AG10803 (cell line): ENCODE data around the gene UBL4A.

Experiments
- DNase-seq: peaks from one replicate; pipeline ENCODE4 v3.0.0; 2010; ENCODE audit warnings: low read depth
- H3K4me3 ChIP-seq: 2 replicates; pipeline ENCODE4 v1.5.1; 2011; ENCODE audit warnings: mild to moderate bottlenecking, low read length, control low read depth
- TF ChIP-seq, protein P1 (sequence below): conservative IDR thresholded peaks from 2 replicates; pipeline ENCODE4 v1.5.1; 2011; ENCODE audit warnings: mild to moderate bottlenecking, low read length, control low read depth, inconsistent platforms

UBL4A gene

DNA sequence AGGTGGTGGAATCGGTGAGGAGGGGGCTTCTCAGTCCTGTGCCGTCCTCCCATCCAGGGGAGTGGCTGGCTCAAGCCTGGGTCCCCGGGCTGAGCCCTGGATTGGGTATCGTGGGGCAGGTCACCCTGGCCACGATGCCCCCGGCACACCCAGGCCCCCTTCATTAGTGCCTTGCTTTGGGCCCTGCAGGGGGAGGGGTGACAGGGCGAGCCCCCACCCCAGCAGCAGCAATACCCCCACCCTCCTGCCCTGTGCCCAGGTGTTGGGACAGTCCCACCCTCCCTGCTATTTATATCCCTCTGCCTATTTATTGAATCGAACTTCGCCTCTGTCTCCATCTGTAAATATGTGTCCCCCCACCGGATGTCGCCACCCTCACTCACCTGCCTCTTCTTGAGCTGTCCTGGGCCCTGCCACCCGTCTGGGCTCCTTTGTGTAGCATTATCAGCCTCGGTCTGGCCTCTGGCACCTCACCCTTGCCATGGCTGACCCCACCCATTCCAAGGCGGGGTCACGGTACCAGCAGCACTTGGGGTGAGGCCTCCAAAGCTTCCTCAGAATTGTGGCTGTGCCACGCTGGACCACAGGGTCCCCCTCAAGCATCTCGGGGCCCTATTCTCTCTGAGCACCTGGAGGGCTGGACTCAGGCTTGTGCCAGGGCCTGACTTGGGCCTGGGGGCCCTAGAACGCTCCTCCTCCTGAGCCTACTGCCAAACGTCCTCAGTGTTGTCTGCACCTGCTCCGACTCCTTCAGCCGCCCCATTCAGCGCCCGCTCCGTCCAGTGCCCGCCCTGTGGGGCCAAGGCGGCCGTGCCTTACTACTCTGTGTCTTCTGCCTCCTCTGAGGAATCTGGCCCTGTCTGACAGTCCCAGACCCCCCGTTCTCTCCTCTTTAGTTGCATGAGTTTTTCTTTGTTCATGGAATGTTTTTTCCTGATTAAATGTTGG is 13.5 kb downstream of the UBL4A start:
- no peak overlapping the region for H3K4me3 ChIP-seq
- TF ChIP-seq, protein P1, sequence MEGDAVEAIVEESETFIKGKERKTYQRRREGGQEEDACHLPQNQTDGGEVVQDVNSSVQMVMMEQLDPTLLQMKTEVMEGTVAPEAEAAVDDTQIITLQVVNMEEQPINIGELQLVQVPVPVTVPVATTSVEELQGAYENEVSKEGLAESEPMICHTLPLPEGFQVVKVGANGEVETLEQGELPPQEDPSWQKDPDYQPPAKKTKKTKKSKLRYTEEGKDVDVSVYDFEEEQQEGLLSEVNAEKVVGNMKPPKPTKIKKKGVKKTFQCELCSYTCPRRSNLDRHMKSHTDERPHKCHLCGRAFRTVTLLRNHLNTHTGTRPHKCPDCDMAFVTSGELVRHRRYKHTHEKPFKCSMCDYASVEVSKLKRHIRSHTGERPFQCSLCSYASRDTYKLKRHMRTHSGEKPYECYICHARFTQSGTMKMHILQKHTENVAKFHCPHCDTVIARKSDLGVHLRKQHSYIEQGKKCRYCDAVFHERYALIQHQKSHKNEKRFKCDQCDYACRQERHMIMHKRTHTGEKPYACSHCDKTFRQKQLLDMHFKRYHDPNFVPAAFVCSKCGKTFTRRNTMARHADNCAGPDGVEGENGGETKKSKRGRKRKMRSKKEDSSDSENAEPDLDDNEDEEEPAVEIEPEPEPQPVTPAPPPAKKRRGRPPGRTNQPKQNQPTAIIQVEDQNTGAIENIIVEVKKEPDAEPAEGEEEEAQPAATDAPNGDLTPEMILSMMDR: no peak
- DNase-seq: no peak

DNA sequence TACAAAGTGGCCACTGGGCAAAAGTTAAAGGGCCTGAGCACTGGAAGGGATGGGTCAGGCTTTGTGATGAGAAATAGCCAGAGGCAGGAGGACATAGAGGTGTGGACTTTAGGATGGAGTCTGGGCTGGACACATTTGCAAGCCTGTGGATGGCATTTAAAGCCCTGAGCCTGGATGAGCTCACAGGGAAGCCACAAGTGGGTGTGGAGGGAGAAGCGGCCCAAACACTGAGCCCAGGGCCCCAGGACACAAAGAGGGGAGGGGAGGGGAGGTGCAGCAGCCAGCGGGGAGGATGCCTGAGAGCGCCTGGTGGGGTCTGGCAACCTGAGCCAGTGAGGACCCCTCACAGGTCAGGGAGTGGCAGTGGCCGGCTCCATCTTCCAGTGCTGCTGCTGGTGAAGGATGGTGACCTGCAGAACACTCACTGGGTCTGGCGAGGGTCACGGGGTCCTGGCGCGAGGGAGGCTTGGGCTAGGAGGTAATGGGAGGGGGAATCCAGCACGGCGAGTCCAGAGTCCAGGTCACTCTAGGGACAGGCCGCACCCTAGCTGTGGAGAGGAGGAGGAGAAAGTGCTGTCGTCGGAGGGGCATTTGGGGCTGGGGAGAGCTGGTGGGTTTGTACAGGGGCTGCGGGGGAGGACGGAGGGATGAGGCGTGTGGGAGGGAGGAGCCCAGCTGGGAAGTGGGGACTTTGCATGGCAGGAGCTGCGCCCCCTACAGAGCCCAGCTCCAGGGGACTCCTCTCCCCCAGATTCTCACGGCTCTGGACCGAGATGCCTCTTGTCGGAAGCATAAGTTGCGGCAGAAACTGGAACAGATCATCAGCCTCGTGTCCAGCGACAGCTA is 14.4 kb downstream of the UBL4A start:
- TF ChIP-seq, protein P1: no peak
- DNase-seq: no peak
- H3K4me3 ChIP-seq: no peak overlapping the region

DNA sequence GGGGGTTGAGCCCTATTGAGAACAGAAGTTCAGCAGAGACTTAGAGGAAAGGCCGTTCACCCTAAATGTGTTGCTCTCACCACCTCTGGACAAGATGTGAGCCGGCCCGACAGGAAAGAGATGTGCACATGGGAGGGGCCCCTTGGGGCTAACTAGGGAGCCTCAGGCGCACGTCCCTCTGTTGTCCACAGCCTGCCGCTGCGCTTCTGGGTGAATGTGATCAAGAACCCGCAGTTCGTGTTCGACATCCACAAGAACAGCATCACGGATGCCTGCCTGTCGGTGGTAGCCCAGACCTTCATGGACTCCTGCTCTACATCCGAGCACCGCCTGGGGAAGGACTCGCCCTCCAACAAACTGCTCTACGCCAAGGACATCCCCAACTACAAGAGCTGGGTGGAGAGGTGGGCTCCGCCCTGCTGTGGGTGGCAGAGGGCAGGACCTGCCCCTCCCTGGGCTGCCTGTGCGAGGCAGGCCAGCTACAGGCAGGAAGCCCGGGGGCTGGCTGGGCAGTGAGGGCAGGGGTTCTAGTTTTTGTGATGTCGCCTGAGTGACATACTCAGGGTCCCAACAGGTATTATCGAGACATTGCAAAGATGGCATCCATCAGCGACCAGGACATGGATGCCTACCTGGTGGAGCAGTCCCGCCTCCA is 15.4 kb downstream of the UBL4A start:
- no peak overlapping the region for H3K4me3 ChIP-seq
- no peak for DNase-seq
- TF ChIP-seq, protein P1: no peak

DNA sequence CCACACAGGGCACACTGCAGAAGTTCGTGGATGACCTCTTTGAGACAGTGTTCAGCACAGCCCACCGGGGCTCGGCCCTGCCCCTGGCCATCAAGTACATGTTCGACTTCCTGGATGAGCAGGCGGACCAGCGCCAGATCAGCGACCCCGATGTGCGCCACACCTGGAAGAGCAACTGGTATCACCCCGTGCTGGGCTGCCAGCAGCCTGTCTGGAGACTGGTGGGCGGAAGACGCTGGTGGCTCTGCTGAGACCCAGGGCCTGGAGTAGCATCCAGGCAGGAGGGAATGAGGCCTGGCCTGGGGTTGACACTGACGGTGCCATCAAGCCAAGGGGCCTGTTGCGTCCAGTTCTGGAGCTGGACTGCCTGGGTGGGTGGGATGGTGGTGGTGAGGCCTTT is 16.0 kb downstream of the UBL4A start:
- TF ChIP-seq, protein P1: no peak
- DNase-seq: no peak
- no peak overlapping the region for H3K4me3 ChIP-seq

DNA sequence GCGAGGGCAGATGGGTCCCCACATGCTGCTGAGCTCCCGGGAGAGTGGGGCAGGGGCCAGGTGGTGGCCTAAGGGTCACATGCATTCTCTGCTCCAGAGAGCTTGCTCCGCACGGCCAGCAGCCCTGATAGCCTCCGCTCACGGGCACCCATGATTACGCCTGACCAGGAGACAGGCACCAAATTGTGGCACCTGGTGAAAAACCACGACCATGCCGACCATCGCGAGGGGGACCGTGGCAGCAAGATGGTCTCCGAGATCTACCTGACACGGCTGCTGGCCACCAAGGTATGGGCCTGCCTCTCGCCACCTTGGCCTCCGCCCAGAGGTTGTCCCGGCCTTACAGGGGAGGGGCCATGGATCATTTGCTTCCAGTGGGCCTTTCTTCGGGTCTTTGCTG is 16.5 kb downstream of the UBL4A start:
- DNase-seq: no peak
- TF ChIP-seq, protein P1: no peak
- H3K4me3 ChIP-seq: no peak overlapping the region

DNA sequence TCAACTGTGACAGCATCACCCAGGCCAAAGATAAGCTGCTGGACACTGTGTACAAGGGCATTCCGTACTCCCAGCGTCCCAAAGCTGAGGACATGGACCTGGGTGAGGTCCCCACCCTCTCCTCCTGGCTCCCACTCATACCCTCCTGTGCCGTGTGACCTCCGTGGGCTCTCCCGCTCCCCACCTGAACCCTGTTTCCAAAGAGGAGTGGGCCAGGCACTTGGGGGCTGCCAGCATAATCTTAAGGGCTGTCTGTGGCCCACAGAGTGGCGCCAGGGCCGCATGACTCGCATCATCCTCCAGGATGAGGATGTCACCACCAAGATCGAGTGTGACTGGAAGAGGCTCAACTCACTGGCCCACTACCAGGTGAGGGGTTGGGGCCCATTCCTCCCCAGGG is 17.3 kb downstream of the UBL4A start:
- H3K4me3 ChIP-seq: no peak overlapping the region
- no peak for DNase-seq
- TF ChIP-seq, protein P1: no peak
